Activated T-helper 17 cell treated with anti-CD3 and anti-CD28 coated beads, Interleukin-2, amount 50 U/mL, for 72 hours (primary cell): ENCODE data around the gene BNC2. TPM values are rescaled to one million over a fixed set of nuclear protein-coding genes. Genes with fewer than 3 reads are reported as not detected.
"Not testable (repeated sequence)": the region's sequence is repeated elsewhere in the genome, so short reads cannot be mapped to it uniquely, and the experiment has no call there.

Source experiments
- ATAC-seq: fragments of 150-1000 bp; cut with Tn5 transposase; replicated peaks from 2 replicates; pipeline ENCODE4 v1.10.0; 2021; ENCODE audit warnings: mild to moderate bottlenecking, moderate library complexity
- H3K27ac Mint-ChIP-seq: one replicate; pipeline ENCODE4 v1.8.0; 2022; ENCODE audit warnings: mixed read lengths
- H3K27me3 Mint-ChIP-seq: one replicate; pipeline ENCODE4 v1.8.0; 2022; ENCODE audit warnings: mixed read lengths
- H3K36me3 Mint-ChIP-seq: one replicate; pipeline ENCODE4 v1.8.0; 2022; ENCODE audit warnings: low read depth, mild to moderate bottlenecking, mixed read lengths
- H3K4me1 Mint-ChIP-seq: one replicate; pipeline ENCODE4 v1.8.0; 2022; ENCODE audit warnings: mixed read lengths
- H3K4me3 Mint-ChIP-seq: one replicate; pipeline ENCODE4 v1.8.0; 2022; ENCODE audit warnings: mild to moderate bottlenecking, mixed read lengths
- H3K9me3 Mint-ChIP-seq: one replicate; pipeline ENCODE4 v1.8.0; 2022; ENCODE audit warnings: mixed read lengths
- total RNA-seq, 2 donors: library from RNA; stranded (reverse); gene quantifications; one replicate each; pipeline ENCODE4 v1.2.3, GENCODE V29; 2022

Gene BNC2
- not detected for total RNA-seq

- ATAC-seq = no peak
- Mint-ChIP-seq H3K4me1 (no peaks in the 10 kb centered on the region), H3K9me3 (peaks cover 3% of the 10 kb centered on the region), H3K36me3 (no peaks in the 10 kb centered on the region), H3K4me3 (no peak within 1 kb of the TSS), H3K27me3 (peaks cover 26% of the 10 kb centered on the region), H3K27ac (no peak within 1 kb of the TSS)
These were observed at the start of gene BNC2 for GRCh38 chr9:16870596-16871335. TSS of gene BNC2 (minus strand) at chr9:16870670. CDS start at chr9:16870648, 22 bp downstream.

- no peak overlapping the region for H3K27ac Mint-ChIP-seq
- no peak for ATAC-seq
These were observed 48.5 kb upstream of the BNC2 start for GRCh38 chr9:16918920-16919319.

GRCh38 chr9:16915126-16915831, 44.8 kb upstream of the BNC2 start:
- Mint-ChIP-seq H3K36me3 (no peaks in the 10 kb centered on the region), H3K4me3 (no peak overlapping the region), H3K9me3 (peaks cover 17% of the 10 kb centered on the region), H3K27ac (no peak overlapping the region), H3K27me3 (no peaks in the 10 kb centered on the region), H3K4me1 (no peaks in the 10 kb centered on the region)
- ATAC-seq = no peak

More at GRCh38 chr9:16918920-16919319, 48.5 kb upstream of the BNC2 start:
- Mint-ChIP-seq H3K36me3 (no peaks in the 10 kb centered on the region), H3K27me3 (no peaks in the 10 kb centered on the region), H3K4me3 (no peak overlapping the region), H3K9me3 (peaks cover 21% of the 10 kb centered on the region), H3K4me1 (no peaks in the 10 kb centered on the region)

- H3K27ac Mint-ChIP-seq = no peak overlapping the region
- H3K9me3 Mint-ChIP-seq = peaks cover 18% of the 10 kb centered on the region
- no peaks in the 10 kb centered on the region for H3K4me1 Mint-ChIP-seq
- H3K36me3 Mint-ChIP-seq = no peaks in the 10 kb centered on the region
- no peak overlapping the region for H3K4me3 Mint-ChIP-seq
- H3K27me3 Mint-ChIP-seq = no peaks in the 10 kb centered on the region
- no peak for ATAC-seq
These were observed 41.7 kb upstream of the BNC2 start for GRCh38 chr9:16912197-16912596.

GRCh38 chr9:16908206-16908605, 37.7 kb upstream of the BNC2 start:
- H3K27ac Mint-ChIP-seq, H3K36me3 Mint-ChIP-seq, H3K4me1 Mint-ChIP-seq, H3K4me3 Mint-ChIP-seq, H3K27me3 Mint-ChIP-seq, ATAC-seq: not testable (repeated sequence)
- H3K9me3 Mint-ChIP-seq = peaks cover 12% of the 10 kb centered on the region

- no peak for ATAC-seq
- Mint-ChIP-seq H3K27me3 (no peaks in the 10 kb centered on the region), H3K27ac (no peak overlapping the region), H3K9me3 (peaks cover 13% of the 10 kb centered on the region), H3K4me3 (no peak overlapping the region), H3K4me1 (no peaks in the 10 kb centered on the region), H3K36me3 (no peaks in the 10 kb centered on the region)
These were observed 34.2 kb upstream of the BNC2 start for GRCh38 chr9:16904655-16905054.

GRCh38 chr9:16901590-16901989, 31.1 kb upstream of the BNC2 start:
- H3K27me3 Mint-ChIP-seq = no peaks in the 10 kb centered on the region
- no peak for ATAC-seq
- H3K4me3 Mint-ChIP-seq = no peak overlapping the region
- H3K4me1 Mint-ChIP-seq = no peaks in the 10 kb centered on the region
- H3K27ac Mint-ChIP-seq = no peak overlapping the region
- no peaks in the 10 kb centered on the region for H3K36me3 Mint-ChIP-seq
- H3K9me3 Mint-ChIP-seq = peaks cover 8% of the 10 kb centered on the region

GRCh38 chr9:16899606-16900005, 29.1 kb upstream of the BNC2 start:
- Mint-ChIP-seq H3K36me3 (no peaks in the 10 kb centered on the region), H3K9me3 (peaks cover 5% of the 10 kb centered on the region), H3K4me1 (no peaks in the 10 kb centered on the region), H3K27ac (no peak overlapping the region), H3K27me3 (no peaks in the 10 kb centered on the region), H3K4me3 (no peak overlapping the region)
- ATAC-seq = no peak

GRCh38 chr9:16898464-16898863, 28.0 kb upstream of the BNC2 start:
- no peaks in the 10 kb centered on the region for H3K36me3 Mint-ChIP-seq
- no peaks in the 10 kb centered on the region for H3K27me3 Mint-ChIP-seq
- no peak for ATAC-seq
- no peaks in the 10 kb centered on the region for H3K4me1 Mint-ChIP-seq
- peaks cover 5% of the 10 kb centered on the region for H3K9me3 Mint-ChIP-seq
- no peak overlapping the region for H3K27ac Mint-ChIP-seq
- H3K4me3 Mint-ChIP-seq = no peak overlapping the region

GRCh38 chr9:16888594-16888993, 18.1 kb upstream of the BNC2 start:
- no peaks in the 10 kb centered on the region for H3K4me1 Mint-ChIP-seq
- peaks cover 6% of the 10 kb centered on the region for H3K9me3 Mint-ChIP-seq
- ATAC-seq = no peak
- peaks cover 4% of the 10 kb centered on the region for H3K27me3 Mint-ChIP-seq
- H3K27ac Mint-ChIP-seq = no peak overlapping the region
- H3K36me3 Mint-ChIP-seq = no peaks in the 10 kb centered on the region
- no peak overlapping the region for H3K4me3 Mint-ChIP-seq

GRCh38 chr9:16885931-16886330, 15.5 kb upstream of the BNC2 start:
- H3K27ac Mint-ChIP-seq = no peak overlapping the region
- ATAC-seq = no peak

GRCh38 chr9:16884952-16885513, 14.6 kb upstream of the BNC2 start:
- Mint-ChIP-seq H3K4me3 (no peak overlapping the region), H3K4me1 (no peaks in the 10 kb centered on the region), H3K36me3 (no peaks in the 10 kb centered on the region), H3K9me3 (peaks cover 12% of the 10 kb centered on the region), H3K27ac (no peak overlapping the region), H3K27me3 (peaks cover 4% of the 10 kb centered on the region)
- ATAC-seq = no peak

More at GRCh38 chr9:16885931-16886330, 15.5 kb upstream of the BNC2 start:
- H3K36me3 Mint-ChIP-seq = no peaks in the 10 kb centered on the region
- H3K27me3 Mint-ChIP-seq = peaks cover 4% of the 10 kb centered on the region
- H3K4me1 Mint-ChIP-seq = no peaks in the 10 kb centered on the region
- H3K4me3 Mint-ChIP-seq = no peak overlapping the region
- peaks cover 12% of the 10 kb centered on the region for H3K9me3 Mint-ChIP-seq

- H3K27ac Mint-ChIP-seq = no peak overlapping the region
- H3K4me1 Mint-ChIP-seq = no peaks in the 10 kb centered on the region
- H3K27me3 Mint-ChIP-seq = peaks cover 4% of the 10 kb centered on the region
- ATAC-seq = no peak
- H3K9me3 Mint-ChIP-seq = peaks cover 12% of the 10 kb centered on the region
- no peak overlapping the region for H3K4me3 Mint-ChIP-seq
- no peaks in the 10 kb centered on the region for H3K36me3 Mint-ChIP-seq
These were observed 13.9 kb upstream of the BNC2 start for GRCh38 chr9:16884373-16884772.

GRCh38 chr9:16883586-16883985, 13.1 kb upstream of the BNC2 start:
- H3K36me3 Mint-ChIP-seq = no peaks in the 10 kb centered on the region
- no peaks in the 10 kb centered on the region for H3K4me1 Mint-ChIP-seq
- no peak for ATAC-seq
- H3K27me3 Mint-ChIP-seq = peaks cover 4% of the 10 kb centered on the region
- H3K27ac Mint-ChIP-seq = no peak overlapping the region
- peaks cover 12% of the 10 kb centered on the region for H3K9me3 Mint-ChIP-seq
- no peak overlapping the region for H3K4me3 Mint-ChIP-seq

GRCh38 chr9:16882440-16882839, 12.0 kb upstream of the BNC2 start:
- H3K27ac Mint-ChIP-seq, H3K27me3 Mint-ChIP-seq, H3K4me3 Mint-ChIP-seq, H3K4me1 Mint-ChIP-seq, ATAC-seq, H3K36me3 Mint-ChIP-seq: not testable (repeated sequence)
- peaks cover 16% of the 10 kb centered on the region for H3K9me3 Mint-ChIP-seq
